ENCODE results near the gene NEIL3.

NEIL3 gene

GRCh38 chr4:177404986-177405385, 95.3 kb downstream of the NEIL3 start:
- Histone ChIP-seq H3K4me3 (ENCODE audit: insufficient read depth, low read depth, low read length, poor library complexity, severe bottlenecking) (no peak overlapping the region), H3K36me3 (ENCODE audit: control insufficient read depth, insufficient read depth, low read length) (no peaks in the 10 kb centered on the region), H3K27me3 (replicated peaks; ENCODE audit: control insufficient read depth, insufficient read depth, low read length, poor library complexity, severe bottlenecking) (no peaks in the 10 kb centered on the region), H3K4me1 (ENCODE audit: control insufficient read depth, insufficient read depth, low read length, poor library complexity, severe bottlenecking) (peaks cover 10% of the 10 kb centered on the region), H3K9me3 (ENCODE audit: control insufficient read depth, low read length) (no peaks in the 10 kb centered on the region), H3K27ac (ENCODE audit: insufficient read depth, low read length, poor library complexity, severe bottlenecking) (no peak overlapping the region)
- no peak for DNase-seq

GRCh38 chr4:177405508-177405907, 95.8 kb downstream of the NEIL3 start:
- no peaks in the 10 kb centered on the region for H3K27me3 ChIP-seq (replicated peaks; ENCODE audit: control insufficient read depth, insufficient read depth, low read length, poor library complexity, severe bottlenecking)
- H3K9me3 ChIP-seq (ENCODE audit: control insufficient read depth, low read length), result no peaks in the 10 kb centered on the region
- no peaks in the 10 kb centered on the region for H3K36me3 ChIP-seq (ENCODE audit: control insufficient read depth, insufficient read depth, low read length)
- peaks cover 9% of the 10 kb centered on the region for H3K4me1 ChIP-seq (ENCODE audit: control insufficient read depth, insufficient read depth, low read length, poor library complexity, severe bottlenecking)
- H3K4me3 ChIP-seq (ENCODE audit: insufficient read depth, low read depth, low read length, poor library complexity, severe bottlenecking), result no peak overlapping the region
- H3K27ac ChIP-seq (ENCODE audit: insufficient read depth, low read length, poor library complexity, severe bottlenecking), result no peak overlapping the region
- DNase-seq, result no peak

GRCh38 chr4:177408023-177408422, 98.3 kb downstream of the NEIL3 start:
- no peak for DNase-seq
- H3K4me3 ChIP-seq (ENCODE audit: insufficient read depth, low read depth, low read length, poor library complexity, severe bottlenecking), result no peak overlapping the region
- H3K9me3 ChIP-seq (ENCODE audit: control insufficient read depth, low read length), result no peaks in the 10 kb centered on the region
- no peak overlapping the region for H3K27ac ChIP-seq (ENCODE audit: insufficient read depth, low read length, poor library complexity, severe bottlenecking)
- H3K27me3 ChIP-seq (replicated peaks; ENCODE audit: control insufficient read depth, insufficient read depth, low read length, poor library complexity, severe bottlenecking), result no peaks in the 10 kb centered on the region
- no peaks in the 10 kb centered on the region for H3K4me1 ChIP-seq (ENCODE audit: control insufficient read depth, insufficient read depth, low read length, poor library complexity, severe bottlenecking)
- H3K36me3 ChIP-seq (ENCODE audit: control insufficient read depth, insufficient read depth, low read length), result no peaks in the 10 kb centered on the region

GRCh38 chr4:177410566-177410965, 100.9 kb downstream of the NEIL3 start:
- Histone ChIP-seq H3K27me3 (replicated peaks; ENCODE audit: control insufficient read depth, insufficient read depth, low read length, poor library complexity, severe bottlenecking) (no peaks in the 10 kb centered on the region), H3K4me1 (ENCODE audit: control insufficient read depth, insufficient read depth, low read length, poor library complexity, severe bottlenecking) (no peaks in the 10 kb centered on the region), H3K27ac (ENCODE audit: insufficient read depth, low read length, poor library complexity, severe bottlenecking) (no peak overlapping the region), H3K9me3 (ENCODE audit: control insufficient read depth, low read length) (no peaks in the 10 kb centered on the region), H3K4me3 (ENCODE audit: insufficient read depth, low read depth, low read length, poor library complexity, severe bottlenecking) (no peak overlapping the region), H3K36me3 (ENCODE audit: control insufficient read depth, insufficient read depth, low read length) (no peaks in the 10 kb centered on the region)
- DNase-seq, result no peak

- H3K9me3 ChIP-seq (ENCODE audit: control insufficient read depth, low read length), result no peaks in the 10 kb centered on the region
- no peak for DNase-seq
- no peak overlapping the region for H3K27ac ChIP-seq (ENCODE audit: insufficient read depth, low read length, poor library complexity, severe bottlenecking)
- H3K4me3 ChIP-seq (ENCODE audit: insufficient read depth, low read depth, low read length, poor library complexity, severe bottlenecking), result no peak overlapping the region
- H3K4me1 ChIP-seq (ENCODE audit: control insufficient read depth, insufficient read depth, low read length, poor library complexity, severe bottlenecking), result no peaks in the 10 kb centered on the region
- no peaks in the 10 kb centered on the region for H3K27me3 ChIP-seq (replicated peaks; ENCODE audit: control insufficient read depth, insufficient read depth, low read length, poor library complexity, severe bottlenecking)
- no peaks in the 10 kb centered on the region for H3K36me3 ChIP-seq (ENCODE audit: control insufficient read depth, insufficient read depth, low read length)
Measured at GRCh38 chr4:177411996-177412395, 102.3 kb downstream of the NEIL3 start.
